Stimulated activated CD4-positive, alpha-beta T cell treated with anti-CD3 and anti-CD28 coated beads, Interleukin-4, amount 100 ng/mL, for 48 hours (primary cell): ENCODE results near the gene TPM1.
"Not testable (repeated sequence)": the region's sequence is repeated elsewhere in the genome, so short reads cannot be mapped to it uniquely, and the experiment has no call there.

Experiments
- DNase-seq, 2 donors: peaks; one replicate each; pipeline ENCODE4 v3.0.0-alpha.2; 2020; ENCODE audit warnings: low read depth in 2 of 2

The TPM1 gene

DNA sequence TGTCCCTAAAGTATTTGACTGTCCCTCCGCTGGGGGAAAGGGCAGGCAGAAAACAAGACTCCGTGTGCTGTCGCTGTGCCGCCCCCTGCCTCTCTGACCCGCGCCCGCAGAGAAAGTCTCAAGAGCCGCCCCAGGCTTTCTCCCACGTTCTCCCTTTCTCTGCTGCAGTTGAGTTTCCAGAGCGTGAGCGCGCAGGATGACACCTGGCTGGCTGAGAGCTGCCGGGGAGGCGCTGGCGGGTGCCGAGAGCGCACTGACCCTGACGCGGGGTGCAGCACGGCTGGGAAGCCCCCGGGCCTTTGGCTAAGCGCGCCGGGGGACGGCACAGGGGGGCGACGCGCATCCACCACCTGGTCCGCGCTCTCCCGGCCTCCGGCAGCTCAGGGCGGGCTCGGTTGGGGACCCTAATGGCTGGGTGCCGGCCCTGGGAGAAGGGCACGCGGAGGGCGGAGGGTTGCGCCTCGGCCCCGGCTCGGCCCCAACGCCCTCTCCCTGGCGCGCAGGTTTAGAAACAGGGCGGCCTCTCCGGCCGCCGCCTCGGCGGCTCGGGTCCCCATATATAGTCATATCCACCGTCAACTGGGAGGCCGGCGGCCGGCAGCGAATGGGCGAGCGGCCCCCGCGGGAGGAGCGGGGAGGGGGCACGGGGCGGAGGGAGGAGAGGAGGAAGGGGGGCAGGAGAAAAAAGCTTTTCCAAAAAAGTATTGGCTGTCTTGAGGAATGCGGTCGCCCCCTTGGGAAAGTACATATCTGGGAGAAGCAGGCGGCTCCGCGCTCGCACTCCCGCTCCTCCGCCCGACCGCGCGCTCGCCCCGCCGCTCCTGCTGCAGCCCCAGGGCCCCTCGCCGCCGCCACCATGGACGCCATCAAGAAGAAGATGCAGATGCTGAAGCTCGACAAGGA is at the start of gene TPM1:
Gene TPM1, plus strand, starts transcription at position 774 of the 903 bp plus-strand sequence. Its CDS starts 83 bp downstream, at position 857.
- DNase-seq: no peak

GRCh38 chr15:62993066-62993465 is 49.5 kb upstream of the TPM1 start:
- no peak for DNase-seq

- not testable (repeated sequence) for DNase-seq
Measured at GRCh38 chr15:62993632-62994031, 48.9 kb upstream of the TPM1 start.

DNA sequence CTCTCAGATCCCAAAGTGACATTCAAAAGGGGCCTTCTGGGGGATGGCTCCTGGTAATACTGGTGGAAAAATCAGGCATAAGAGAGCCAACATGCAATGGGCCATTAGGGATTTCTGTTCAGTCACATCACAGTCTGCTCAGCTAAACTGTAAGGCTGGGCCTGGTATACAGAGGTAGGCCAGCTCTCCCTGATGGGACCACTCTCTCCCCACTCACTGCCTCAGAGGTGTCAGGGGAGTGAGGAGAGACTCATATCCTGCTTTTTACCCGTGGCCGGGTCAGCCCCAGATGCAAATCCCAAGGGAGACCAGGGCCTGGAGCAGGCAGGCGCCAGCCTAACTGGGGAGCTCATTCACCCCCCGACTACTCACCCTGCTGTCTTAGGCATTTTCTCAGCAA is 48.1 kb upstream of the TPM1 start:
- DNase-seq: no peak

GRCh38 chr15:62994975-62995681 is 47.4 kb upstream of the TPM1 start:
- DNase-seq: no peak

DNA sequence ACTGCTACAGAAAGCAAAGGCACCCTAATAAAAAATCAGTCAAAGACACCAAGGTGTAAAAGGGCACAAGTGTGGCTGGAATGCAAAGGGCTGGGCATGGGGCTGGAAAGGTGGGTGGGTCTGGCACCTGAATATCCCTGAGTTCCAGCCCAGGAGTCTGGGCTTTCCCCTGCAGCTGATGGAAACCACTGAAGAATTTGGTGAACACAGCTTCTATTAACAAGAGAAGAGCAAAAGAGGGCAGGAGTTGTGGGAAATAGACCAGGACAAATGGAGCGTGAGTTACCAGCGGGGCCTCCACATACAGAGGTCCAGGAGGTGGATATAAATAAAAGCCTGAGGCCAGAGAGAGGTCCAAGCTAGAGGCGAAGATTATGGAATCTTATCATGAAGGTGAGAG is 45.1 kb upstream of the TPM1 start:
- DNase-seq: no peak

- no peak for DNase-seq
Measured at GRCh38 chr15:62998262-62998890, 44.2 kb upstream of the TPM1 start.

- no peak for DNase-seq
Measured at GRCh38 chr15:62999178-62999577, 43.4 kb upstream of the TPM1 start.

DNA sequence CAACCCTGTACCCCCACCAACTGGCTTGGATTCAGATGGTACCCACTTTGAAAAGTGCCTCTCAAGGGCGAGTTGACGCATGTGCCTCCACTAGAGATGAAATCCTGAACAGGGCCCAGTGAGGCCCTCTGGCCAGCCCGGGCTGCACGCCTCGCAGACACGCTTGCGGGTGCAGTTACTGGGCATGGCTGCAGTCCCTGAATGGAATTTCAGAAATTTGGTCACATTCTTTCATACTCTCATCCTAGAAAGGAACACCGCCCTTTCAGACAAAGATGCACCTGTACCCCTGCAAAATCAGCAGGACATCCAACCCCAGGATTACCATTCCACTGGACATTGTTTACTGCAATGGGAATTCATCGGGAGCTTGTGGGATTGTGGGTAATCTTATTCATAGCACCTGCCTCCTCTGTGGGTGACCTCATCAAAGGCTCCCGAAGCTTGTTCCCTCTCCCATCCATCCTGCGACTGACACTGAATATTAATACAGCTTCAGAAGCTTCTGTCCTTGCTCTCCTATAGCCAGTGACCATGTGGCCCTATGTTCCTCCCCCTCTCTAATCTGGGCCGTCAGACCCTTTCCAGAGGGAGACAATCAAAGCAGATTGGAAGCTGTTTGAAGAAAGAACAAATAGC is 42.5 kb upstream of the TPM1 start:
- no peak for DNase-seq

- no peak for DNase-seq
Measured at GRCh38 chr15:63000706-63001105, 41.8 kb upstream of the TPM1 start.

DNA sequence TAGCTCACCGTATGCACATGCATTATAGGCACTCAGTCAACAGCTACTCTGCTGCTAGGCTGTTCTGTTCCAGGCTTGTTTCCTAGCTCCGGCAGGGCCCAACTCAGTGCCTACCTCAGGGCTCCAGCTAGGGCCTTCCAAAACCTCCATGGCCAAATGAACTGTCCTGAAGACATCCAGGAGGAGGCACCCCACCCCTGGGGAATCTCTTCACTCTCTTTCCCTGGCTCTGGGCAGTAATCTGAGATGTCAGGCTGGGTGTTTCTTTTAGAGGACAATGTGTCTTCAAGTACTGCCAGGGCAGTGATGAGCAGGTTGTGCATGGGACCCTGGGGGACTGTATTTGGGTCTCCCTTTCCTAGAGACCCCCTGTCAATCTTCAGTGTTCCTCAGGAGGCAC is 38.3 kb upstream of the TPM1 start:
- no peak for DNase-seq

GRCh38 chr15:63006032-63006878 is 36.3 kb upstream of the TPM1 start:
- DNase-seq: no peak

- no peak for DNase-seq
Measured at GRCh38 chr15:63008333-63009049, 34.1 kb upstream of the TPM1 start.

DNA sequence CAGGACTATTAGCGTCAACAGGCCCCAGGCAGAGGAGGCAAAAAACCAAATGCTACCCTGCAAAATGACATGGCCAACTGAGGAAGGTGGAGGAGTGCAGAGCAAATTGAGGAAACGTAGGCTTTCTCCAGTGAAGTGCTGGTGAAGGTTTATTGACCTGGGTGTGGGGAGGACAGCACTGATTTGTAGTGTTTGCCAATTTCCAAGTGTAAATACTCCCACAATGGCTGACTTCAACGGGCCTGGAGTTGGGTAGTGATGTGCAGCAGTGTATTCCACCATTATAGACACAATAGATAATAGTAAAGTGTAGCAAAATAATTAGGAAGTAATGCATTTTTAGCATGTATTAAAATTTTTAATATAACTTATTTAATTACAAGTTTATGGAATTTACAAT is 32.2 kb upstream of the TPM1 start:
- DNase-seq: no peak

DNA sequence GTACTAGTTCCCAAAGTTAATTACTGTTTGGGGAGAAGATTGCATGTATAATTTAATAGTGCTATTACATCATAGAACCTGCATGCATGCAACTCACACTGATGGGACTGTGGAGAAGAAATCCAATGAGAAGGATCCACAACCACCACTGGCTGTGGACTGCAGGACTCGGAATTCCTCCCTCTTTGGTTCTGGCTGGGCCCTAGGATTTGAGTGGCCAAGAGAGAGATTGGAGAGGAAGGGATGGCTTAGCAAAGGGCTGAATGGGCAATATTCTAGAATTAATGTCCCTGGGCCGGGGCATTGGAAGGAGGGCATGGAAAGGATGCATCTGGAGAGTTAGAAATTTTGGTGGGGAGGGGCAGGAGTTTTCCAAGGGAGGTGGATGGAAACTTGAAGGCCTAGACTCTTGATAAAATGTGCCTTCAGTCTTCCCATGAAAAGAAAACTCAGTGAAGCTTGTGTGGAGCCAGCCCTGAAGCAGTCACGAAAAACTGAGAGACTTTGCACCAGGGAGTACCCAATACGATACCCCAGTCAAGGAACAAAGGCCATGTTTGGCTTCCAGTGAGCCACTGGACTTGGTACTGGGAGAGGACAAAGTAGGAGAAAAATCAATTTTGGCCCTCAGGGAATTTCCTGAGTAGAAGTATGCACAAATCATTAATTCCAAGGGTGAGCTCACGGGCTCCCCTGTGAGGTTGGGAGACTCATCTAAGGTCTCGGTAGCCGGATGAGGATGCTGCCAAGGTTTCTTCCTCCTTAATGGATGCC is 31.4 kb upstream of the TPM1 start:
- DNase-seq: no peak

DNA sequence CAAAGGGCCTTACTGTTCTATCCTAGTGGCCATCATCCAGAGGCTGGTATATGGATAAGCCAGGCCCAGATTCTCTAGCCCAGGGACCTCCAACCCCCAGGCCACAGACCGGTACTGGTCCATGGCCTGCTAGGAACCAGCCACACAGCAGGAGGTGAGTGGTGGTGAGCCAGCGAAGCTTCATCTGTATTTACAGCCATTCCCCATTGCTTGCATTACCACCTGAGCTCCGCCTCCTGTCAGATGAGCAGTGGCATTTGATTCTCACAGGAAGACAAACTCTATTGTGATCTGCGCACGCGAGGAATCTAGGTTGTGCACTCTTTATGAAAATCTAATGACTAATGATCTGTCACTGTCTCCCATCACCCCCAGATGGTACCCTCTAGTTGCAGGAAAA is 30.1 kb upstream of the TPM1 start:
- DNase-seq: no peak

DNA sequence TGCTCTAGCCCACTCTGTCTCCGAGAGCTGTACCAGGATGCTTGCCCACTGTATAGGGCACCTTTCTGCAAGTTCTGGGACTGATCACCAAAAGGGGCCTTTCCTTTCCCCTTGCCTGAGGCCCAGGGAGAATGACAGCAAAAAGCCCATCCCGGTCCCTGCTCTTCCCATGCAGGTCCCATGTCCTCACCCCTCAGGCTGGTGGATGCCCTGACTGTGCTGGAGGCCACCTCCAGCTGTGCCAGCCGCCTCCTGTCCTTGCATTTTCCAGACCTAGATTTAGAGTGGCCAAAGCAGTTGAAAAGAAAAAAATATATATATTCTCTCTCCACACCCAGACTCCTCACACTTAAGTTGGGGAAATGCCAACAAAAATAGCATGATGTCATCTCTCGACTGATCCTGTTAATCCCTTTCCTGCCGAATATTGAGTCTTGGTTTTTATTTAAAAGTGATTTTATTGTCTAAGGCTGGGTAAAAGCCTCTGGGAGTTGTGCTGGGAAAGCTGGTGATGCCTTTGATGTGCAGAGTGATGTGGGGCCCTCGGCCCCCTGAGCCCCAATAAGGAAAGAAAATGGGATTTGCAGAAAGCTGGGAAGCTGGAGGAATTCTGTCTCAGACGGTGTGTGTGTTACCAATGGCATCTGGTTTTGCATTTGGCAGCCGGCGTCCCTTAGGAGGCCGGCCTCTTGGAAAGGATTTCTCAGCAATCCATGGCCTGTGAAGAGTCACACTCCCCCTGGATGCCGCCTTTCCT is 29.3 kb upstream of the TPM1 start:
- DNase-seq: no peak

- DNase-seq: no peak
Measured at GRCh38 chr15:63014578-63014977, 28.0 kb upstream of the TPM1 start.

GRCh38 chr15:63015618-63016017 is 26.9 kb upstream of the TPM1 start:
- DNase-seq: no peak
